DOHH2 (cell line): Measurements from ENCODE around the gene DKK2.

ENCODE experiments used
- H3F3A ChIP-seq: fragments of 200-600 bp; sonication (generic), shearing (Covaris generic); 2 replicates; pipeline ENCODE4 v1.6.0; 2016; ENCODE audit warnings: antibody characterized with exemption, mild to moderate bottlenecking; ENCODE audit not compliant: control insufficient read depth, insufficient read depth
- H3K27ac ChIP-seq: fragments of 200-600 bp; sonication (generic); 2 replicates; pipeline ENCODE4 v1.5.1; 2014; ENCODE audit warnings: low read depth, mild to moderate bottlenecking, low read length, moderate library complexity
- H3K27me3 ChIP-seq: fragments of 200-600 bp; sonication (generic); 2 replicates; pipeline ENCODE4 v1.6.1; 2014; ENCODE audit warnings: mild to moderate bottlenecking, low read length, mixed read lengths; ENCODE audit not compliant: control insufficient read depth
- H3K36me3 ChIP-seq: fragments of 200-600 bp; sonication (generic); 2 replicates; pipeline ENCODE4 v1.6.1; 2014; ENCODE audit warnings: mild to moderate bottlenecking, low read length, moderate library complexity, mixed read lengths; ENCODE audit not compliant: control insufficient read depth
- H3K4me1 ChIP-seq: fragments of 200-600 bp; sonication (generic); 2 replicates; pipeline ENCODE4 v1.6.1; 2014; ENCODE audit warnings: mild to moderate bottlenecking, low read length, mixed read lengths; ENCODE audit not compliant: control insufficient read depth
- H3K4me2 ChIP-seq: fragments of 200-600 bp; sonication (generic); 2 replicates; pipeline ENCODE4 v1.6.0; 2014; ENCODE audit warnings: mild to moderate bottlenecking, low read length, moderate library complexity
- H3K4me3 ChIP-seq: fragments of 200-600 bp; sonication (generic); 2 replicates; pipeline ENCODE4 v1.5.1; 2014; ENCODE audit warnings: mild to moderate bottlenecking, low read length, mixed read lengths
- H3K79me2 ChIP-seq: fragments of 200-600 bp; sonication (generic); 2 replicates; pipeline ENCODE4 v1.6.1; 2014; ENCODE audit warnings: mild to moderate bottlenecking, low read length, mixed read lengths; ENCODE audit not compliant: control insufficient read depth
- H3K9me2 ChIP-seq: fragments of 200-600 bp; sonication (generic); replicated peaks from 2 replicates; pipeline ENCODE4 v1.6.1; 2014; ENCODE audit warnings: mild to moderate bottlenecking, low read length, mixed read lengths; ENCODE audit not compliant: control insufficient read depth
- H3K9me3 ChIP-seq: fragments of 200-600 bp; sonication (generic); 2 replicates; pipeline ENCODE4 v1.6.1; 2014; ENCODE audit warnings: antibody characterized with exemption, low read length, mixed read lengths; ENCODE audit not compliant: control insufficient read depth, insufficient read depth
- H4K20me1 ChIP-seq: fragments of 200-600 bp; sonication (generic); 2 replicates; pipeline ENCODE4 v1.6.0; 2014; ENCODE audit warnings: low read depth, mild to moderate bottlenecking, antibody characterized with exemption, low read length, moderate library complexity; ENCODE audit not compliant: control insufficient read depth, insufficient read depth
- EZH2phosphoT487 ChIP-seq: fragments of 200-600 bp; sonication (generic); IDR thresholded peaks from 2 replicates; pipeline ENCODE4 v1.6.1; 2017; ENCODE audit warnings: borderline replicate concordance, mild to moderate bottlenecking, antibody characterized with exemption, low read length, moderate library complexity, mixed read lengths
- TF ChIP-seq, protein P1 (sequence below): fragments of 200-600 bp; sonication (generic); IDR thresholded peaks from one replicate; pipeline ENCODE4 v1.5.1; 2014; ENCODE audit warnings: antibody characterized with exemption, mild to moderate bottlenecking, low read depth, low read length; ENCODE audit not compliant: poor library complexity, severe bottlenecking

The DKK2 gene, protein sequence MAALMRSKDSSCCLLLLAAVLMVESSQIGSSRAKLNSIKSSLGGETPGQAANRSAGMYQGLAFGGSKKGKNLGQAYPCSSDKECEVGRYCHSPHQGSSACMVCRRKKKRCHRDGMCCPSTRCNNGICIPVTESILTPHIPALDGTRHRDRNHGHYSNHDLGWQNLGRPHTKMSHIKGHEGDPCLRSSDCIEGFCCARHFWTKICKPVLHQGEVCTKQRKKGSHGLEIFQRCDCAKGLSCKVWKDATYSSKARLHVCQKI

DNA sequence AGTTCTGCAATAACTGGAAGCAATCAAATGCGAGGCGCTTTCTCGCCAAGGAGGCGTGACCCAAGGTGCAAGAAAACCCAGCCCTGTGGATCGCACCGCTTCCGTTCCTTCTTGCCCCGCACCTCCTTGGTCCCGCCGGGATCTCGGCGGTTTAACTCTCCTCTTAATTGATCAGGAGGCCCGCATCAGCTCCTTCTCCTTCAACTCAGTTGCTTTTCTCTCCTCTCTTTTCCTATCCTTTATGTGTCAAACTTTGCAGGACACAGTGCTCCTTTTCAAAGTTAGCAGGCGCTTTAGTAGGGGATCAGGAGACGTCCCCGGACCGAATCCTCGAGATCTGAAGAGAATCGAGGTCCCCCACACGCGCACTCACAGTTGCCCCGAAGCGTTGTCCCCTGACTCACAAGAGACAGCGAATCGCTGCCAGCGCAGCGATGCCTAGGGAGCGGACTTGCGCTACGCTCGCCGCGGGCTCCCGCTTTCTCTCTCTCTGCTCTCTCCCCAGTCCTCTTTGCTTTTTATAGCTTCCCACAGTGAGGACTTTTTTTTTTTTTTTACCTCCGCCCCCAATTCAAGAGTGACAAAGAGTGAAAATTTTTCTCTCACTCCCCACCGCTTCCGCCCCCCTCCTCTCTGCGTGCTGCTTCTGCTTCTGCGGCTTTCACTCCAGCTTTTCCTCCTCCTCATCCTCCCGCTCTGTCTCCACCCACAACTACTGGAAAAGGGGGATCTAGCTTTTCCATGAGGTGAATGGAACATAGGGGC is at the start of gene DKK2:
DKK2 (minus strand) TSS at position 495 of the 765 bp plus-strand sequence. CDS start 722 bp downstream, outside the sequence.
- Histone ChIP-seq H3K4me2 (no peak within 1 kb of the TSS), H3K9me2 (no peaks in the 10 kb centered on the region), H3K36me3 (no peaks in the 10 kb centered on the region), H4K20me1 (no peaks in the 10 kb centered on the region), H3K4me1 (no peaks in the 10 kb centered on the region), H3K27me3 (no peaks in the 10 kb centered on the region), H3K4me3 (no peak within 1 kb of the TSS), H3F3A (no peaks in the 10 kb centered on the region), H3K79me2 (no peaks in the 10 kb centered on the region), H3K9me3 (no peaks in the 10 kb centered on the region), H3K27ac (no peak within 1 kb of the TSS)
- TF ChIP-seq EZH2phosphoT487: no peak
- TF ChIP-seq, protein P1, sequence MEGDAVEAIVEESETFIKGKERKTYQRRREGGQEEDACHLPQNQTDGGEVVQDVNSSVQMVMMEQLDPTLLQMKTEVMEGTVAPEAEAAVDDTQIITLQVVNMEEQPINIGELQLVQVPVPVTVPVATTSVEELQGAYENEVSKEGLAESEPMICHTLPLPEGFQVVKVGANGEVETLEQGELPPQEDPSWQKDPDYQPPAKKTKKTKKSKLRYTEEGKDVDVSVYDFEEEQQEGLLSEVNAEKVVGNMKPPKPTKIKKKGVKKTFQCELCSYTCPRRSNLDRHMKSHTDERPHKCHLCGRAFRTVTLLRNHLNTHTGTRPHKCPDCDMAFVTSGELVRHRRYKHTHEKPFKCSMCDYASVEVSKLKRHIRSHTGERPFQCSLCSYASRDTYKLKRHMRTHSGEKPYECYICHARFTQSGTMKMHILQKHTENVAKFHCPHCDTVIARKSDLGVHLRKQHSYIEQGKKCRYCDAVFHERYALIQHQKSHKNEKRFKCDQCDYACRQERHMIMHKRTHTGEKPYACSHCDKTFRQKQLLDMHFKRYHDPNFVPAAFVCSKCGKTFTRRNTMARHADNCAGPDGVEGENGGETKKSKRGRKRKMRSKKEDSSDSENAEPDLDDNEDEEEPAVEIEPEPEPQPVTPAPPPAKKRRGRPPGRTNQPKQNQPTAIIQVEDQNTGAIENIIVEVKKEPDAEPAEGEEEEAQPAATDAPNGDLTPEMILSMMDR: no peak

DNA sequence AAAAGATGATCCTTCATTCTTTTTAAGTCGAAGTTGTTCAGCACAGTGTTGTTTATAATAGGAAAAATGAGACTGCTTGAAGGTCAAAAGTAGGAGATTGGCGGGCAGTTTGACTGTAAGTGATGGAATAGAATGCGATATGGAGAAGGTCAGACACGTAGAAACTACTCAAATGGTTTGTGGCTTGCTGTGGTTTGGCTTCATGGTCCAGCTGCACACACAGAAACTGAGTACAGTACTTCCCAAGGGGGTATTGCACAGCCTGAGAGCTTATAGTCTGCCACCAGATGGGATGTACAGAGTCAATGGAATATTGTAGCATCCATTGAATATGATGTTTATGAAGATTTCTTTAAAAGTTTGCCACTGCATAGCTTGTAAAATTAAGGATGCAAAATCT is 41.1 kb upstream of the DKK2 start:
- no peaks in the 10 kb centered on the region for H3K36me3 ChIP-seq
- H3K9me3 ChIP-seq: no peaks in the 10 kb centered on the region
- no peak overlapping the region for H3K27ac ChIP-seq
- H3K9me2 ChIP-seq: no peaks in the 10 kb centered on the region
- H4K20me1 ChIP-seq: no peaks in the 10 kb centered on the region
- no peak overlapping the region for H3K4me2 ChIP-seq
- TF ChIP-seq EZH2phosphoT487: no peak
- TF ChIP-seq, protein P1: no peak
- H3F3A ChIP-seq: no peaks in the 10 kb centered on the region
- no peak overlapping the region for H3K4me3 ChIP-seq
- no peaks in the 10 kb centered on the region for H3K79me2 ChIP-seq
- H3K4me1 ChIP-seq: no peaks in the 10 kb centered on the region
- no peaks in the 10 kb centered on the region for H3K27me3 ChIP-seq

DNA sequence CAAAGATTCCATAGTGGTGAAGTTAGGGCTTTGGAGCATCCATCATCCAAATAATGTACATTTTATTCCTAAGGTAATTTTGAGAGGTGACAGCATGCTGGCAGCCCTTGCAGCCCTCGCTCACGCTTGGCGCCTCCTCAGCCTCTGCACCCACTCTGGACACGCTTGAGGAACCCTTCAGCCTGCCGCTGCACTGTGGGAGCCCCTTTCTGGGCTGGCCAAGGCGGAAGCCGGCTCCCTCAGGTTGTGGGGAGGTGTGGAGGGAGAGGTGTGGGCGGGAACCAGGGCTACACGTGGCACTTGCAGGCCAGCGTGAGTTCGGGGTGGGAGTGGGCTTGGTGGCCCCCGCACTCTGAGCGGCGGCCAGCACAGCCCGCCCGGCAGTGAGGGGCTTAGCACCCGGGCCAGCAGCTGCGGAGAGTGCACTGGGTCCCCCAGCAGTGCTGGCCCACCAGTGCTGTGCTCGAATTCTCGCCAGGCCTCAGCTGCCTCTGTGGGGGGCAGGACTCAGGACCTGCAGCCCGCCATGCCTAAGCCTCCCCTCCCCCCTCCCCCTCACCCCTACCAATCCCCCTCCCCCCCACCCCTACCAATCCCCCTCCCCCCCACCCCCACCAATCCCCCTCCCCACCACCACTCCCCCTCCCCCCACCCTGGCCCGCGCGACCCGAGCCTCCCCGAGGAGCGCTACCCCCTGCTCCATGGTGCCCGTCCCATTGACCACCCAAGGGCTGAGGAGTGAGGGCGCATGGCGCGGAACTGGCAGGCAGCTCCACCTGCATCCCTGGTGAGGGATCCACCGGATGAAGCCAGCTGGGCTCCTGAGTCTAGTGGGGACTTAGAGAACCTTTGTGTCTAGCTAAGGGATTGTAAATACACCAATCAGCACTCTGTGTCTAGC is 37.0 kb upstream of the DKK2 start:
- Histone ChIP-seq H3K27me3 (no peaks in the 10 kb centered on the region), H3F3A (no peaks in the 10 kb centered on the region), H3K9me2 (no peaks in the 10 kb centered on the region), H3K4me3 (no peak overlapping the region), H3K4me2 (no peak overlapping the region), H3K27ac (no peak overlapping the region), H4K20me1 (no peaks in the 10 kb centered on the region), H3K9me3 (no peaks in the 10 kb centered on the region), H3K36me3 (no peaks in the 10 kb centered on the region), H3K79me2 (no peaks in the 10 kb centered on the region), H3K4me1 (no peaks in the 10 kb centered on the region)
- TF ChIP-seq EZH2phosphoT487: no peak
- TF ChIP-seq, protein P1: no peak
